GM18499 (cell line): ENCODE measurements around the gene GTPBP4.

Experiments
- ATAC-seq: cut with Tn5 transposase; IDR thresholded peaks from one replicate; pipeline ENCODE4 v1.9.1; 2021; ENCODE audit warnings: moderate number of reproducible peaks; ENCODE audit not compliant: insufficient read depth, unreplicated experiment

GTPBP4 gene

DNA sequence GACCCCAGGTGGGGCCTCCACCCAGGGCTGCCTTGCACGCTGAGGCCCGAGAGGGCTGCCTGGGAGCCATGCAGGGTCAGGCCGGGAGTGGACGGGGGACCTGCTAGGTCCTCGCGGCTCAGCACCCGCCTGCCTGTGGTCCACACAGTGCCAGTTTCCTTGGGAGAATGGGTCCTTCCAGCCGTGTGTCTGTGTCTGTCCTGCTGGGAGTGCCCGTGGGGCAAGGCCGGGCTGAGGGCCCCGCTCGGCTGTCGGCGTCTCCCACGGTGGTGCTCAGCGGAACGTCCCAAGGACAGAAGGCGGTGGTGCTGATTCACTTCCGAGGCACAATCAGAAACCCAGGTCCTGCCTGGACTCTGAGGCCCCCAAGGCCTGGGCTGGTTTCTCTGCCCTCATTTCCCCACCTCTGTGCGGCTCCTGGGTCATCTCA, 23.2 kb upstream of the GTPBP4 start:
- no peak for ATAC-seq

DNA sequence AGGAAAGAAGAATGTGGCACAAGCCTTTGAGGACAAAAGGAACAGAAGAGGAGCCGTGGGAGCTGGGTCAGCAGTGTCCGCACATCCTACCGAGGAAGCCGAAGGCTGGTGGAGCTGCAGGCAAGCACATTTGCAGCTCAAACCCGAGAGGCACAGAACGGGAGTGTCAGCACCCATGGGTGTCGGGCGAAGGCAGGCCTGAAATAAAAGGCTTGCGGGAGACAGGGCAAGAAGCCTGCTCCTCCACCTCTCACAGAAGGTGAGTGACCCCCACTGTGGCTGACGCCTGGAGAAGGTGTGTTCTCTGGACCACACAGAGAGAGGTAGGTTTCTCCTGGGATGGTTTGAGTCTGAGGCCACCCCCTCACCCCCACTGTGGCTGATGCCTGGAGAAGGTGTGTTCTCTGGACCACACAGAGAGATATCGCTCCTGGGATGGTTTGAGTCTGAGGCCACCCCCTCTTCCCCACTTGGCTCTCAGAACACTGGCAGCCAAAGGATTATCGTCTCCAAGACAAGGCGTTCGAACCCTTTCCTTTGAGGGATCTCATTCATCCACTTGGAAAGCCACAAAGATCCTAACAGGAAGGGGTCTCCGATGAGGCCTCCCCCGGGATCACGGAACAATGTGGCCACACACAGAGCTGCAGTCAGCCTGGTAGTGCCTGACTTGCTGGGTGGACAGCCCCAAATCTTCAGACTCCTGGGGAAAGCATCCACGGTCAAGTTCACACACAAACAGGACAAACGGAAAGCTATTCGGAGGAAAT, 21.6 kb upstream of the GTPBP4 start:
- ATAC-seq, result no peak

DNA sequence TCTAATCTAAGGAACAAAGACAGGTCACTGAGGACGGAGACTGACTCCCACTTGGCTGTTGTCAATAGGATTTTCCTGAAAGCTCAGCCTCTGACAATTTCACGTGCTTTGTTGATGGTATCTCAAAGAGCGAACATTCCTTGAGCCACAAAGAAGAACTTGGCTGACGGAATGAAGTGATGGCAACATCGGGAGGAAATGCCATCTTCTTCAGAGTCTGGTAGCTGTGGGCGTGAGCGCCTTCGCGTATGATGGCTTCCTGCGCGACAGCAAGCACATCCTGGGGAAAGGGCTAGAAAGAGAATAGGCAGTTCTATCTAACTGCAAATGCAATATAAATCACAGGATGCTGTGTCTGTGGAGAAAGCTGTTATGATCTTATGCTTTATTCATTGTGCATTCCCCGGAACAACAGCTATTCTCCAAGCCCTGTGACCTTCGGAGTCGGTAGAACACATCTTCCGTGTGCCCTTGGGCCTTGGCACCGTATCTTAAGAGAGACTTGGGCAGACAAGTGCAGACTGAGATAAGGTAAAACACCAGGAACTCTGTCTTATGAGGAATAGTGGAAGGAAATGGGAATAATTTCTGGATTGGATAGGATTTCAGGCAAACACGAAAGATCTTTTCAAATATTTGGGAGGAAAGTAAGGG, 19.6 kb upstream of the GTPBP4 start:
- ATAC-seq, result no peak

GRCh38 chr10:969473-970150, 18.6 kb upstream of the GTPBP4 start:
- no peak for ATAC-seq

DNA sequence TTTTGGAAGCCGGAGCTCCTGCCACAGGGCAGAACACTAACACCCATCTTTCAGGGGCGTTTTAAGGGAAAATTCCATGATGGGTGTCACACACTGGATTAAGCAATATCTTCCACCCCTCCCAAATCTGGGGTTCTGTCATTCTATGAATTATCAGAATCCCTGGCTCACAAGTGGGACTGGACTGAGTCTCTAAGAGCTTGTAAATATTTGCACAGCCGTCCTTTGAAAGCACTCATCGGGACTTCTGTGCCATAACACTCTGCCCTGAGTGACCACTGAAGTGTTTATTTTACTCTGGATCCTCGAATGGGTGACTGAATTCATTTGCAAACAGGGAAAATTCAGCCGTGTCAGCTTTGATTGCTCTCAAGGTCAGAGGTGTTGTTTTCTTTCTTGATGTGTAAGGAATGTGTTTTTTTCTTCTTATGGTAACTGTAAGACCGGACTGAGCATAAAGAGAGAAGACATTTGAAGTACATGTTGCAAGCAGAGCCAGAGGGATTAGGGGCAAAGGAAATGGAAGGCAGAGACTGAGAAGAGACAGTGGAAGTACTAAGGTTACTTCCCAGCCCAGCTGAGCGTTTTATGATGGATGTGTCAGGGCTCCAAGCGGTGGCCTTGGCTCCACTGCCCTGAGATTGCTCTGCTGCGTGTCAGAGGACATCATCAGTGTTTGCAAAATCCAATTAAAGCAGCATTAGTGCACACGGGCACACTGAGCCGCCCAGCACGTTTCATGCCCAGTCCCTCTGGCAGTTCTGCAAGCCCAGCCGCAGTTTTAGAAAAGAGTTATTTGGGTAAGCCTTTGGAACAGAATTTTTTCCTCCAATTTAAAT, 17.7 kb upstream of the GTPBP4 start:
- no peak for ATAC-seq

DNA sequence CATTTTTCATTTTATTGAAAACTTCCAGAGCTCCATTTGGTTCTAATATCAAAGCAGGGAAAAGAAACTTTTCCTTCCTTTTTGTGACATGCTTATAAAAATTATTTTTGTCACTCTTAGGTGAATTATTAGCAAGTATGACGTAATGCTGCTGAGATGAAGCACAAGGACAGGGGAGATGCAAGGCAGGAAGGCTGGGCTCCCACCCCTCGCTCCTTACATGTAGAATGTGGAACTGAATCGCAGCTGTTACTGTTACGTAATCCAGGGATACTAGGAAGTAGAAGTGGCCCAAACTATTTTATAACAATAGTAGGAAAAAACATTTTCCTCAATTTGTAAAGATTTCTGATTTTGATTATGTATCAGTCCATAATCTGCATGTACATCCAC, 17.1 kb upstream of the GTPBP4 start:
- ATAC-seq, result no peak

- ATAC-seq, result no peak
Measured at GRCh38 chr10:971613-972012, 16.6 kb upstream of the GTPBP4 start.

DNA sequence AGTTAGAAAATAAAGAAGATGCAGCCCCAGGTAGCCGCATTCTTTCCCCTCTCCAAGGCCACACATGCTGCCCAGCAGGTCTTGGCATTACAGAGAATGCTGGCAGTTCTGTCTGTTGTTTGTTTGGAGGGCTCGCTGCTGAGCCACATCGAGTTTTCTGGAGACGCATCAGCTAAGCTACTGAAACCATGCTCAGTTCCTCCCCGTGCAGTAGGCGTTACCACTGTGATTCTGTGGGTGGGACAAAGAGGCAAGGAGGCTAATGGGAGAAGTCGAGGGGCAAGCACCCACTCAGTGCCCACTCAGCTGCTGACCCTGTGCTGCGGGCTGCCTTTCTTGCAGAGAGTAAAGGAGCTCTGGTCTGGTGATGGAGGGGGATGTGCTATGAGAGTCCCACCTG, 15.5 kb upstream of the GTPBP4 start:
- ATAC-seq, result no peak

DNA sequence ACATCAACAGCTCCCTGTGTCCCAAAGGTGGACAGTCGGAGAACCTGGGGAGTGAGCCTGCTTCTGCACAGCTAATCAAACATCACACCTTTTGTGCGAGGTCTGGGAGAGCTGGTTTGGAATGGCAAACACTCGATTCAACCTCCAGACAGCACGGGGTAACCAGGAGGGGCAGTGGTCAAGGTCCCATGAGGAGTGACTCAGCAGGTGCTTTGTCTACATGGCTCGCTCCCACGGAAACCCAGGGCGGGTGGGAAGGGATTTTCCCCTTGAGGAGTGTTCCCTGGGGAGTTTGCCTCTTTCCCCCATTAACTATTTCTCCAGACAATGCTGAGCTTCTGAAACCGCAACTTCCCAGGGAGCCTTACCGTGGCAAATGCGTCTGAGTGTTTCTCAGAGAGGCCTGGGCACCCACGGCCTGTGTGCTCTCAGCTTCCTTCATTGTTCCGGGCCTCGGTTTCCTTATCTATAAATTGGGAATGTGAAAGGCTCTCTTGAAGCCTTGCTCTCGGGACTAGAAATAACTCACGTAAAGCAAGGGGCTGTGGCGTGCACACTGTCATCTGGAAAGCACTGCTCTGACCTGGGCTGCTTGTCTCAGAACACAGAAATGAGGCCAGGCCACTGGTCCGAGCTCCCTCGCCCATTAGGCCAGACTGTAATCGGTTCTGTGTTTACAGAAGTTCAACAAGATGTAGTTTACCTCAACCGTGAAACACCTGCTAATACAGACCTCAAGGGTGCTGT, 14.0 kb upstream of the GTPBP4 start:
- no peak for ATAC-seq

GRCh38 chr10:974785-975074, 13.5 kb upstream of the GTPBP4 start:
- no peak for ATAC-seq

DNA sequence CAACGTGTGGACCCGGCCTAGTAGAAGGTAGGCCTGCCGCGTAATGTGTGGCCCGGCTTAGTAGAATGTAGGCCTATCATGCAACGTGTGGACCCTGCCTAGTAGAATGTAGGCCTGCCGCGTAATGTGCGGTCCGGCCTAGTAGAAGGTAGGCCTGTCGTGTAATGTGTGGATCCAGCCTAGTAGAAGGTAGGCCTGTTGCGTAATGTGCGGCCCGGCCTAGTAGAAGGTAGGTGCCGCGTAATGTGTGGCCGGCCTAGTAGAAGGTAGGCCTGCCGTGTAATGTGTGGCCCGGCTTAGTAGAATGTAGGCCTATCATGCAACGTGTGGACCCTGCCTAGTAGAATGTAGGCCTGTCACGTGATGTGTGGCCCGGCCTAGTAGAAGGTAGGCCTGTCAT, 11.9 kb upstream of the GTPBP4 start:
- ATAC-seq, result no peak

DNA sequence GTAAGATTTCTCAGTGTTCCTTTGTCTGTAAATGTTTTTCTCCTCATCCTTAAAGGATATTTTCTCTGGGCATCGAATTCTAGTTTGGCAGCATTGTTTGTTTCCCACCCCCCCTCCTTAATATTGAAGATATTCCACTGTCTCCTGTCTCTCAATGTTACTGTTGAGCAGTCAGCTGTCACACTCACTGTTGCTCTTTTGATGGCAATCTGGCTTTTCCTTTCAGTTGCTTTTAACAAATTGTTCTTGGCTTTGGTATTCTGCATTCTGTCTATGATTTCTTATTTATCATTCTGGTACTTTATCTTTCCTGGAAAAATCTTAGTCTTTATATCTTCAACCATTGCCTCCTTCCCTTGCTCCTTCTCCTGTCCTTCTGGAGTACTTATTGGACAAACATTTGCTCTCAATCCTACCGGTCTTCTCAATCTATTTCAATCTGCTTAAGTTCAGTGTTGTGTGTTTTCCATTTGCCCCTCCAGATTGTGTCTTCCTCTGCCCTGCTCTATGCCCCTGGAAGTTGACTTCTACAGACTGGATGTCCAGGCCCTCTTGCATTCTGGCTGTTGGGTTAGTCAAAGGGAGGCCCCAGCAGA, 9.3 kb upstream of the GTPBP4 start:
- no peak for ATAC-seq

GRCh38 chr10:980468-981093, 7.7 kb upstream of the GTPBP4 start:
- ATAC-seq, result no peak

DNA sequence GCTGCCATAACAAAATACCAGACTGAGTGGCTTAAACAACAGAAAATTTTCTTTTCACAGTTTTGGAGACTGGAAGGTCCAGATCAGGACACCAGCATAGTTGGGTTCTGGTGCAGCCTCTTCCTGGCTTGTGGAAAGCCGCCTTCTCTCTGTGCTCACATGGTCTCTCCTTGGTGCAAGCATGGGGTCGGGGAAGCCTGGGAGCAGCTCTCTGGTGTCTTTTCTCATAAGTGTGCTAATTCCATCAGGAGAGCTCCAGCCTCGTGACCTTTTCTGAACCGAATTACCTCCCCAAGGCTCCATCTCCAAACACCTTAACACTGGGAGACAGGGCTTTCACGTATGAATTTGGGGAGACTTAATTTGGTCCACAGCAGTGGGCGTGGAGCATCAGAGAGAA, 4.8 kb upstream of the GTPBP4 start:
- ATAC-seq, result no peak

DNA sequence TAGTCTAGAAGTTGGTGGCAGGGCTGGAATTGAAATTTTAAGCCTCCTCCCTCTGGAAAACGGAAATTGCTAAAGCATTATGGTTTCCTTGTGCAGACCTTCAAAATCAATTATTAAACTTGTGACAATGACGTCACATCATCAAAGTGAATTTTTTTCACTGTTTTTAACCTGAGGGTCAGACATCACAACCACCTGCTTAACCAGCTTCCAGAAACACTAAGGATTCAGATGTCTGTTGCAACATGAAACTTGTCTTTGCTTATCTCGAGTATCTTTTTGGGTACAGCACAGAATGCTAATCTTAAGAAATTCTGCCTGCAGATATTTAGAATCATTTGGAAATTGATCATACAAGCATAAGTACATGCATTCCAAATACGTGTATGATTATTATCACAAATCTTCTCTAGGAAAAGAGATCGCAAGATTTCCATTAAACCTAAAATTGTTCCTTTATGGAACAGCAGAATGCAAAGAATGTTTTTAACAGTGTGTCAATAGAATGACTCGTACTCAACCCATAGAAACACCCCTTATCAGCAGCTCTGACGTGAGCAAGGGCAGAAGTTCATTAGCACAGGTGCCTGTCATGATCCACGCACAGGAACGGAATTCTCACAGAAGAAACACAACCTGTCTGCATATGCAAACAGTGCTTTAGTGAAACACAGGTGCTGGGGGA, 4.1 kb upstream of the GTPBP4 start:
- no peak for ATAC-seq

- ATAC-seq, result no peak
Measured at GRCh38 chr10:985361-985760, 2.9 kb upstream of the GTPBP4 start.

DNA sequence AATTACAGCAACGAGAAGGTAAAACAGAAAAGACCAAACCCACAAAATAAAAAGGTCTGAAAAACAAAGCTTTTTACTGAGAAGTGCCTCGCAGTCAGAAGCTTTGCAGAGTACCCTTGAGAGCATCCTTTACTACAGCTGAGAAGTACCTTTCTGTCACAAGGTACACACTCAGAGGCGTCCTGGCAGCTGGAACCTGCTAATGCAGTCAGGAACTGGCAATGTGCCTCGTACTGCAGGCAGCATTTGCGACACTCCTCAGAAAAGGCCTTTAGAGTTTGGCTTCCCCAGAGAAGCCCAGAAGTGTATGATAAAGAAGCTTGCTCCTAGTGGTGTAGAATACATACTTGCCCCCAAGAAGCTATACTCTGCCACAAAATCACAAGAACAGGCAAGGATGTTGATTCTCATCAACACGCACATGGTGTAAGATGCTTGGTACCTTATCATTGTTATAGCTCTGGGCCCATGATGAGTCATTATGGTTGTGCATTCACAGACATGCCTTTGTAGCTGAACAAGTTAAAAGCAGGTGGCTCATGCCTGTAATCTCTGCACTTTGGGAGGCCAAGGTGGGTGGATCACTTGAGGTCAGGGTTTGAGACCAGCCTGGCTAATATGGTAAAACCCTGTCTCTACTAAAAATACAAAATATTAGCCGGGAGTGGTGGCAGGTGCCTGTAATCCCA, 2.0 kb upstream of the GTPBP4 start:
- no peak for ATAC-seq

DNA sequence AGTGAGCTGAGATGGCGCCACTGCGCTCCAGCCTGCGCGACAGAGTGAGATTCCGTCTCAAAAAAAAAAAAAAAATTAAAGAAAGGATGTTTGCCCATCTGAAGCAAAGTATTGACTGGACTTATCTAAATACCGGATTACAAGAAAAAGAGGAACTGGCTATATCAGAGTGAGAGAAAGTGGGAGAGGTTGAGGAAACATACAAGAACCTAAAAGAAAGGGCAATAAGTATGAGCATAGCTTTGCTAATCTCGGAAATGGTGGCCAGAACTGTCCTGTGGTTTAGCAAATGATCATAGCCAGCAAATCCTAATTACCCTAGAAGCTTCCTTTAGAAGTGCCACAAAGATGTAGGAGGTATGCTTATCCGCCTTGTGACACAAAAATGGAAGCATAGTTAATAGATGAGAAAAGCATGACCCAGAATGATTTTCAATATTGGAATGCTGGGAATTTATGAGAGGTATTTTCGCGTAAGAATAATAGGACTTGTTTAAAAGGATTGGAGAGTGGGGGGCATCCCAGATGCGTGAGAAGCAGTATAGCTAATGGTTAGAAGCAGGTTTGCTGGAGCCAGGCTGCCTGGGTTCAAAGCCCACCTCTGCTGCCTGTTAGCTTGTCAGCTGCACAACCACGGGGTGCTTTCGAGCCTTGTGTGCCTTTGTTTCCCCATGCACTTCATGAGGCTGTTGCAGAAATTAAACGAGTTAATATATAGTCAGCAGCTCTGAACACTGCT, 1.2 kb upstream of the GTPBP4 start:
- ATAC-seq, result no peak
